Measurements from ENCODE around the gene ARHGEF38. TPM values are rescaled to one million over a fixed set of nuclear protein-coding genes. Genes with fewer than 3 reads are reported as not detected.

The ARHGEF38 gene
- total RNA-seq, 4 donors from 2014 or later, result 0.26 to 3.7 TPM; not detected in 2

GRCh38 chr4:105587841-105588240 is 35.4 kb downstream of the ARHGEF38 start:
- DNase-seq, result no peak
- Histone ChIP-seq H3K4me1 (no peaks in the 10 kb centered on the region), H3K27ac (no peak overlapping the region), H3K4me3 (no peak overlapping the region), H3K36me3 (no peaks in the 10 kb centered on the region), H3K27me3 (no peaks in the 10 kb centered on the region), H3K9me3 (no peaks in the 10 kb centered on the region)
- intact Hi-C loops (cut with DNase I; ENCODE audit: low total_unique reads), result no loop called here
- TF ChIP-seq POLR2A (IDR thresholded peaks at IDR 0.05), result no peak
- no peak for TF ChIP-seq CTCF (IDR thresholded peaks at IDR 0.05)

GRCh38 chr4:105588252-105588651 is 35.8 kb downstream of the ARHGEF38 start:
- Histone ChIP-seq H3K9me3 (no peaks in the 10 kb centered on the region), H3K4me1 (no peaks in the 10 kb centered on the region), H3K27ac (no peak overlapping the region), H3K4me3 (no peak overlapping the region), H3K36me3 (no peaks in the 10 kb centered on the region), H3K27me3 (no peaks in the 10 kb centered on the region)
- DNase-seq, result no peak
- no peak for TF ChIP-seq POLR2A (IDR thresholded peaks at IDR 0.05)
- TF ChIP-seq CTCF (IDR thresholded peaks at IDR 0.05), result no peak
- intact Hi-C loops (cut with DNase I; ENCODE audit: low total_unique reads), result no loop called here

GRCh38 chr4:105591573-105591972 is 39.2 kb downstream of the ARHGEF38 start:
- no peaks in the 10 kb centered on the region for H3K27me3 ChIP-seq
- no peak for TF ChIP-seq CTCF (IDR thresholded peaks at IDR 0.05)
- no peak for TF ChIP-seq POLR2A (IDR thresholded peaks at IDR 0.05)
- H3K27ac ChIP-seq, result no peak overlapping the region
- no peak overlapping the region for H3K4me3 ChIP-seq
- no peak for DNase-seq
- H3K9me3 ChIP-seq, result no peaks in the 10 kb centered on the region
- H3K4me1 ChIP-seq, result no peaks in the 10 kb centered on the region
- intact Hi-C loops (cut with DNase I; ENCODE audit: low total_unique reads), result no loop called here
- no peaks in the 10 kb centered on the region for H3K36me3 ChIP-seq

- H3K4me3 ChIP-seq, result no peak overlapping the region
- no peak for DNase-seq
- no peaks in the 10 kb centered on the region for H3K9me3 ChIP-seq
- intact Hi-C loops (cut with DNase I; ENCODE audit: low total_unique reads), result no loop called here
- no peaks in the 10 kb centered on the region for H3K4me1 ChIP-seq
- TF ChIP-seq POLR2A (IDR thresholded peaks at IDR 0.05) (no peak), CTCF (IDR thresholded peaks at IDR 0.05) (no peak)
- H3K36me3 ChIP-seq, result no peaks in the 10 kb centered on the region
- H3K27me3 ChIP-seq, result no peaks in the 10 kb centered on the region
- H3K27ac ChIP-seq, result no peak overlapping the region
Measured at GRCh38 chr4:105594099-105595010, 41.9 kb downstream of the ARHGEF38 start.

GRCh38 chr4:105596684-105597083 is 44.3 kb downstream of the ARHGEF38 start:
- intact Hi-C loops (cut with DNase I; ENCODE audit: low total_unique reads), result no loop called here
- no peak for TF ChIP-seq POLR2A (IDR thresholded peaks at IDR 0.05)
- TF ChIP-seq CTCF (IDR thresholded peaks at IDR 0.05), result no peak
- no peaks in the 10 kb centered on the region for H3K27me3 ChIP-seq
- no peak for DNase-seq
- H3K9me3 ChIP-seq, result no peaks in the 10 kb centered on the region
- H3K4me3 ChIP-seq, result no peak overlapping the region
- H3K36me3 ChIP-seq, result no peaks in the 10 kb centered on the region
- no peaks in the 10 kb centered on the region for H3K4me1 ChIP-seq
- H3K27ac ChIP-seq, result no peak overlapping the region

All from uterus (tissue), 4 donors.